Astrocyte of the spinal cord (primary cell): ENCODE results near the gene PDXDC1.
"Not testable (repeated sequence)": the region's sequence is repeated elsewhere in the genome, so short reads cannot be mapped to it uniquely, and the experiment has no call there.

Source experiments
- DNase-seq: peaks from one replicate; pipeline ENCODE4 v3.0.0; 2011; ENCODE audit warnings: low read depth, low spot score
- H3K4me3 ChIP-seq: 2 replicates; pipeline ENCODE4 v1.5.1; 2011; ENCODE audit warnings: low read depth, mild to moderate bottlenecking, low read length, moderate library complexity
- in situ Hi-C: cut with HindIII; loops from 2 replicates; pipeline ENCODE4 v1.10.0; 2017; ENCODE audit warnings: low sequenced_read_pairs

Gene PDXDC1

GRCh38 chr16:15145418-15146263 lies 170.8 kb downstream of the PDXDC1 start:
- in situ Hi-C loops, H3K4me3 ChIP-seq: not testable (repeated sequence)
- DNase-seq: peak; percentile 31

GRCh38 chr16:15146264-15146662 lies 171.4 kb downstream of the PDXDC1 start:
- DNase-seq, H3K4me3 ChIP-seq, in situ Hi-C loops: not testable (repeated sequence)

- DNase-seq, H3K4me3 ChIP-seq, in situ Hi-C loops: not testable (repeated sequence)
Observed at GRCh38 chr16:15148831-15149230, 174.0 kb downstream of the PDXDC1 start.

- DNase-seq, in situ Hi-C loops, H3K4me3 ChIP-seq: not testable (repeated sequence)
Observed at GRCh38 chr16:15149260-15149659, 174.4 kb downstream of the PDXDC1 start.

- peak; percentile 16 for DNase-seq
- peak overlapping the region; percentile 46 for H3K4me3 ChIP-seq
Observed at GRCh38 chr16:15154005-15154404, 179.2 kb downstream of the PDXDC1 start.

GRCh38 chr16:15154650-15155562 lies 180.1 kb downstream of the PDXDC1 start:
- peak overlapping the region; percentile 34 for H3K4me3 ChIP-seq
- peak; percentile 96 for DNase-seq

More at GRCh38 chr16:15154005-15154404, 179.2 kb downstream of the PDXDC1 start:
- in situ Hi-C loops: not testable (repeated sequence)

GRCh38 chr16:15157644-15158043 lies 182.8 kb downstream of the PDXDC1 start:
- in situ Hi-C loops, H3K4me3 ChIP-seq, DNase-seq: not testable (repeated sequence)

More at GRCh38 chr16:15154650-15155562, 180.1 kb downstream of the PDXDC1 start:
- in situ Hi-C loops: not testable (repeated sequence)

GRCh38 chr16:15159671-15160070 lies 184.8 kb downstream of the PDXDC1 start:
- DNase-seq, H3K4me3 ChIP-seq, in situ Hi-C loops: not testable (repeated sequence)

- DNase-seq, H3K4me3 ChIP-seq, in situ Hi-C loops: not testable (repeated sequence)
Observed at GRCh38 chr16:15160571-15160970, 185.7 kb downstream of the PDXDC1 start.

GRCh38 chr16:15163055-15163454 lies 188.2 kb downstream of the PDXDC1 start:
- in situ Hi-C loops, DNase-seq, H3K4me3 ChIP-seq: not testable (repeated sequence)

GRCh38 chr16:15166177-15166576 lies 191.4 kb downstream of the PDXDC1 start:
- in situ Hi-C loops, DNase-seq, H3K4me3 ChIP-seq: not testable (repeated sequence)

- in situ Hi-C loops, DNase-seq, H3K4me3 ChIP-seq: not testable (repeated sequence)
Observed at GRCh38 chr16:15168303-15168702, 193.5 kb downstream of the PDXDC1 start.

- H3K4me3 ChIP-seq, DNase-seq, in situ Hi-C loops: not testable (repeated sequence)
Observed at GRCh38 chr16:15168953-15169652, 194.3 kb downstream of the PDXDC1 start.

- DNase-seq, in situ Hi-C loops, H3K4me3 ChIP-seq: not testable (repeated sequence)
Observed at GRCh38 chr16:15179909-15180308, 205.1 kb downstream of the PDXDC1 start.

- H3K4me3 ChIP-seq, in situ Hi-C loops, DNase-seq: not testable (repeated sequence)
Observed at GRCh38 chr16:15180946-15181345, 206.1 kb downstream of the PDXDC1 start.

GRCh38 chr16:15184000-15184399 lies 209.2 kb downstream of the PDXDC1 start:
- in situ Hi-C loops, H3K4me3 ChIP-seq, DNase-seq: not testable (repeated sequence)
